HG03457 (cell line): Measurements from ENCODE around the gene HPCAL4.

ENCODE experiments used
- ATAC-seq: cut with Tn5 transposase; IDR thresholded peaks from one replicate; pipeline ENCODE4 v1.9.1; 2021; ENCODE audit warnings: moderate number of reproducible peaks; ENCODE audit not compliant: unreplicated experiment

Gene HPCAL4

DNA sequence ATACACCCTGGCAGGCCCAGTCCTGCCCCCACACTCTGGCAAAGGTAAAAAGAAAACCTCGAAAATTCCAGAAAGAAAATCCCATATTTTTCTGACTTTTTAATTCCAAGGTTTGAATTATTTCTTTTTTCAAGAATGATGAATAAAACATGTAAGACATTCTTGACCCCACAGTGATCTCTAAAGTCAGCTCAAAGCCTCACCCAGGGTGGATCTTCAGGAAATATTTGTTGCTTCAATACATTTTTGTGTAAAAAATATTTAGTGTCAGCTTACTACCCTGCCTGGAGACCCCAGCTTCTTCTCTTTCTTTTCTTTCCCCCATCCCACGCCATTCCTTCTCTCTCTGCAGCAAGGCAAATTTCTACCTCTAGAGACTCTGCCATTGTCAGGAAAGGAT, 12.3 kb downstream of the HPCAL4 start:
- ATAC-seq: no peak

DNA sequence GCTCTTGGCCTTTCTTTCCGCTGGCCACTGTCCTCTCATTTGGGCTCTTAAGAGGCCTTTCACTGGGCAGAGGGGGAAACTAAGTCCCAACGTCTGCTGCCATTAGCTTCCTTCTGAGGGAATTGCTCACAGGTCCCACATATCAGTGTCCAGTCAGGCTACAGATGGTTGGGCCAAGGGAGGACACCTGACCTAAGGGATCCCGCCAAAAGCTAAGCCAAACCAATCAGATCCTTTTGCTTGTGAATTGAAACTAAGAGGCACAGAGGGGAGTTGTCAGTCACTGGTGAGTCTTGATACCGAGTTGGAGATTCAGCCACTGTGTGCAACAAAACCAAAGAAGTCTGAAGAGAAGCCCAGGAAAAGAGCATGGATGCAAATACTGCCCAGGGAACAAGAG, 13.6 kb downstream of the HPCAL4 start:
- no peak for ATAC-seq

DNA sequence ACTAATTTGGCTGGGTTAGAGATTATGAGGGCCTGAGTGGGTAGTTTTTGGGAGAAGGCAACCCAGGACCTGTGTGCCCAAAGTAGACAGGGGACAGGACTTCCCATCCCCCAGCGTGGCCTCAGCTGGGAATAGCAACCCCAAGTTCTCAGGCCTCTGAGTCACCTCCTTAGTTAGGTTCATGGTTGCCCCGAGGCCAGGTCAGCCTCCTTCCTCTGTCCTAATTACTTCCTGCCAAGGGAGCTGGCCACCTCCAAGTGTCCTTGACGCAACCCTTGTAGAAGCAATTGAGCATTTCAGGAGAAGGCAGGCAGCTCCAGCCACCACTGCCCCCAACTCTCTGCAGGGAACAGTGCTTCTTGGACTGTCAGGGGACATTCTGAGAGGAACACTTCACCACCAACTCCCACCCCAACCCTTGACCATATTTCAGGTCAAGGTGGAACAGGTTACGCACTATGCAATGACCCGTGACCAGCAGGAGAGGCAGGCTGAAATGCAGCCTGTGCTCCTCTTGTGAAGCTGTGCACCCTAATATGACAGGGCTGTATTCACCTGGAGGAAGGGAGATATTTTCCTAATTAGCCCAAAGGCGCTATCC, 14.2 kb downstream of the HPCAL4 start:
- ATAC-seq: no peak

DNA sequence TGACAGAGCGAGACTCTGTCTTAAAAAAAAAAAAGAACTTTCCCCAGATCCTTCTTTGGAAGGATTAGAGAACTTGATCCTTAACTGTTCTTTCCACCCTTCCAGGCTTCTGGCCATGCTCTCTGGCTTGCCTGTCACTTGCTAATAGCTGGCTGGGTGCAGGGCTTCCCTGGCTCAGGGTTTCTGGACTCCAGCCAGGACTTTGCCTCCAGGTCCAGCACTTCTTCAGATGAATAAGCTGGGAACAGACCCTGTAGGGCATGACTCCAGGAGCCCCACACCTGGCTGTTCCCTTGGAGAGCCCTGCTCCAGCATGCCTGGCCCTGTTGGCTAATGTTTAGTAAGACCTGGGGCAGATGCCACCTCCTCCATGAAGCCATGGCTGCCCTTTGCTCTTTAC, 16.0 kb downstream of the HPCAL4 start:
- no peak for ATAC-seq

DNA sequence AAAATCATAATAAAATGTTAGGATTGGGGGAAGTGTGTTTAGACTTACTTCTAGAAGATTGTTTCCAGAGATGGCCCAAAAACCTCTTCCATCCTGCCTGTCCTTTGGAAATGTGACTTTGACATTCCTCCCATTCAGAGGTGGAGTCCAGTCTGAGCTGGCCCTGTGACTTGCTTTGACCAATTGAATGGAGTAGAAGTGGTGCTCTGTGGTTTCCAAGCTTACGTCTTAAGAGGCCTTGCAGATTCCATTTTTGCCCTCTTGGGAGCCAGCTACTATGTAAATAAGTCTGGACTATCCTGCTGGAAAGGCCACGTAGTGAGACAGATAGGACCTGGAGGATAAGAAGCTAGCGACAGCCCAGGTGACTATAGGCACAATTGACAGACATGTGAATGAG, 18.0 kb downstream of the HPCAL4 start:
- ATAC-seq: no peak

DNA sequence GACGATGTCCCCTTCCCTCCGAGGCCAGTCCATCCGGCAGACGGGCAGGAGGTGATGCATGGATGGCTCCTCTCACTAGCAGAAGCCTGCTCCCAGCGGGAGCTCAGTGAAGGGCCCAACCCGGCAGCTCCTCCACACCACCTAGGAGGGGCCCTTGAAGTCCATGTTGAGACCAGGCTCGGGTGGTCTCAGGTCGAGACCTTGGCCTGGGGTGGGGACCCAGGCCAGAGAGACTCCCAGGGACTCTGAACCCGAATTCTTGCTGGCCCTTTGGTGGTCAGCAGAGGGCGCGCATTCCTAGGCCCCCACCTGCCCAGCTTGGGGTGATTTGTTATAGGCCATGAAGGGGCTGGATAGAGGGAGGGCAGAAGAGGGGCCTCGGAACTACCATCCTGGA, 18.7 kb downstream of the HPCAL4 start:
- ATAC-seq: no peak

DNA sequence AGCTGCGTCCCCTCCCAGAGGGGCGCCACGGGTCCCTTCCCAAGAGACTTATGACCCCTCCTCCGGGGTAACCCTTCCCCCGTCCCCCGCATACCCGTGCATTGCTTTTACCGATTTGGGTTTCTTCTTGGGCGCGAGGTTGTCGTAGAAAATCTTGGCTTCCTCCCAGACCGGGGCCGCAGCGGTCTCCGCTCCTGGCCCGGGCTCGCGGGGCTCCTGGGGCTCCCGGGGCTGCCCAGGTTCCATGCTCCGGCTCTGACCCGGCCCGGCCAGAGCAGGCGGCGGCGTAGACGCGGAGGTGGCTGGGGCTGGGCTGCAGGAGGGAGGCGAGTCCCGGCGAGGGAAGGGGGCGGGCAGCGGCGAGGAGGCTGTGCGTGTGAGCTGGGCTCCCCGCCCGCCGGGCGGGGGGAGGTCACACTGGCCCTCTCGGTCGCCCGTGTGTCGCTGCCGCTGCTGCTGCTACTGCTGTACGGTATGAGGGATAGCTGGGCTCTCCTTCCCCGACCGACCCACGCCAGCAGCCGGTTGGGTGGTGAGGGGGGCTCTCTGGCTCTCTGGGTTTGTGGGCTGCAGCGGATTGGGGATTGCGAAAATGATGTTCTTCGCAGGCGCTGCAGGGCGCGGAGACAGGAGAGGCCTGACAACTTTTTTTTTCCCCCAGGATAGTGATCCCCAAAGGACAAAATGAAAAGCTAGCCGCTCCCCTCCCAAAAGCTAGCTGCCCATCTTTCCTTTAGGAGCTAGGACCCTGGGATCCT, 19.3 kb downstream of the HPCAL4 start, which contains the start of gene NT5C1A:
Gene NT5C1A, minus strand, starts transcription at position 315 of the 758 bp plus-strand sequence. Its CDS starts 69 bp downstream, at position 246.
- no peak for ATAC-seq

DNA sequence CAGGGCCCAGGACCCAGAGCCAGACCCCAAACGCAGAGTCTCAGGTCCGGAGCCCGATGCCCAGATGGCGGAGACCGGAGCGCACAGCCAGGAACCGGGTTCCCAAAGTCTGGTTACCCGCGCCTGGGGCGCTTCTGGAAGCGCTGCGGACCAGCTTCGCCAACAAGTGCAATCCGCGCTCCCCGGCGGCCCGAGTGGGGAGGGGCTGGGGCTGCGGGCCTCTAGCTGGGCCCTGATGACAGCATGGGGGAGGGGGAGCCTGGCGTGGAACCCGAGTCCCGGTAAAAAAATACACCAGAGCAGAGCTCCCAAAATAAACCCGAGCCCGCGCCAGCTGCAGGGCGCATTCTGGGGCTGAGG, 19.8 kb downstream of the HPCAL4 start:
- no peak for ATAC-seq

DNA sequence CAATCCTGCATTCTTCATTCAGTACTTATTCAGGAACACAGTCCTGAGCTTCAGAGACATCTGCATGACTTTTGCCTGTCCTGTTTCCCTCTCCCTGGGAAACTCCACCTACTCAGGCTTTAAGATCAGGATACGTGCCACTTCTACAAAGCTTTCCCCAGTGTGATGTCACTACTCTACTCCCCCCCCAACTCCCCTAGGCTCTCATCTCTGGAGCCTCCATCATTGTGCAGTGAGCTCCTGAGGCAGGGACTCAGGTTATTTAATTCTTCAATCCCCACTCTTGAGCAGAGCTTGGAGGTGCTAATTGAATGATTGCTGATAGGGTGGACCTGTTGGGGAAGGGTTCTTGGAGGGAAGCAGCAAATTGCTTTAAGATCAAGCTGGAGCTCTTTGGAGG, 20.5 kb downstream of the HPCAL4 start:
- no peak for ATAC-seq

DNA sequence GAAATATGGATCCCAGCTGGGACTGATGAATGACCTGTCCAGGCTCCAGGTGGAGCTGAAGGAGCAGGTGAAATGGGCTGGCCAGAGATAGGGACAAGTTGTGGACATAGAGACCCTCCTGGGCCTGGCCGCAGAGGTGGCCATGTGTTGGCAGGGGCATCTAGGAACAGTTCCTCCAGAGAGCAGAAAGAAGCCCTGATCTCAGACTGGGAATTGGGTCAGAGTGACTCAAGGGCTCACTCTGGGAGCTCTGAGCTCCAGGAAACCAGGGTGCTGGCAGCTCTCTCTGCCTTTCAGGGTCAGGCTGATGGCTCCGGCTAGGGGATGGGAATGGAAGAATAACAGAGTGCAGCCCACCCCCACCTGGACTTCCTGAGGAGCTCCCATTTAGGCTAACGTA, 22.3 kb downstream of the HPCAL4 start:
- ATAC-seq: no peak

DNA sequence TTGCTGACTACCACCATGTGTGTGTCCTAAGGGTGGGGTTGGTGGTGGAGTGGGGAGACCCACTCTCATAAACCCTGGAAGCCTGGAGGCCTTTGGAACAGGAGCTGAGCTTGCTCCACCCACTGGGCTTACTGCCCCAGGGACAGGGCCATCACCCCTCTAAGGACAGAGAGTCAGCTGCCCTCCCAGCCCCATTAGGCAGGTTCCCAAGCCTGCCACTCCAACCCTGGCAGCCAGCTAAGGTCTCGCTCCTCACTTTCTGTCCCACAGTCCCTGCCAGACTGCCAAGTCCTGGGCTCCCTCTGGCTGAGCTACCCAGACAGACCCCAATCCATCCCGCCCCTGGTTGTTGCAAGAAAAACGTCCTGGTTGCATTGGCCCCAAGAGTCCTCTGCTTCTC, 23.1 kb downstream of the HPCAL4 start:
- no peak for ATAC-seq

DNA sequence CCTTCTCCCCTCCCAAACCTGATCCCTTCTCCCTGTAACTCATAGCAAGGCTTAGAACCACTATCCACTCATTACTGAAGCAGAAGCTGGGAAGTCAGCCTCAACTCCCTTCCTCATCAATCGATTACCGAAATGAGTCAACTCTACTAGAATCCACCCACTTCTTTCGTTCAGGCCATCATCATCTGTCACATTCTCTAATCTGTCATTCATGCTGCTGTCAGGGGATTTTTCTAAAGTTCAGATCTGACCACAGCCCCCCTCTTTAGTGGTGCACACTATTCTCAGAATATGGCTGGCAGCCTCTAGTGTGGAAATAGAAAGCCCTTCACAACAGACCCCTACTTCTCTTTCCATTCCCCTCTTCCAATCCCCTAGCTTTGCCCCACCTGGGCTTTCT, 24.5 kb downstream of the HPCAL4 start:
- ATAC-seq: peak; percentile 84

DNA sequence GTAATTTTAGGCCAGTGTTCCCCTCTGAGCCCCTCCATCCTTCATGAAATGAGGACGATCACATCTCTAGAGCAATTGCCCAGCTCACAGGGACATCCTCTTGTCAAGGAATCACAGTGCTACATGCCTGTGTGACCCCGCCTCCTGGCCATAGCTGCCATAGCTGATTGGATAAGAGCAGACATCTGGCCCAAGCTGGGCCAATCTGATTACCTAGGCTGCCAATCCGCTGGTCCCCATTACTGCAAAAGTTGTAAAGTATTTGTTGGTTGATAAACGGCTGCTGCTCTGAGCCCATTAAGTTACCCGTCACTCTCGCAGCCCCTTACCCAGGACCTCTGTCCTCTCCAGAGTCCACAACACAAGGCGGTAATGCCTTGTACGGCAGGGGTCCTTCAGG, 27.7 kb downstream of the HPCAL4 start:
- no peak for ATAC-seq

DNA sequence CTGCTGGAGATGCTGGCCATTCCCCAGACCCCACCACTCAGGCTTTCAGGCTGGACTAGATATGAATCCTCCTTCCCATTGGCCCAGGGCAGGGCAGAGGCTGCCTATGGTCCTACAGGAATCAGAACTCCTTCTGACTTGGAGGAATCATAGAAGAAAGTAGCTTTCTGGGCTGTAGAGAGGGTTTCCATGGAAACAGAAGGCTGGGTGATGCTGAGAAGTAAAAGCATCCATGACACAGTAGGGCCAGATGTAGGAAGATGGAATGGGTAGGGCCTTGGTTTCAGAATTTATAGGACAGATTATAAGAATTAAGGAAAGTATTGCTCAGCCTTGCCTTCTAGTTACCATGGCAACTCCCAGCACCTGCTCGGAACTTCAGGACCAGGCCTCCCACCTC, 28.4 kb downstream of the HPCAL4 start:
- ATAC-seq: no peak

DNA sequence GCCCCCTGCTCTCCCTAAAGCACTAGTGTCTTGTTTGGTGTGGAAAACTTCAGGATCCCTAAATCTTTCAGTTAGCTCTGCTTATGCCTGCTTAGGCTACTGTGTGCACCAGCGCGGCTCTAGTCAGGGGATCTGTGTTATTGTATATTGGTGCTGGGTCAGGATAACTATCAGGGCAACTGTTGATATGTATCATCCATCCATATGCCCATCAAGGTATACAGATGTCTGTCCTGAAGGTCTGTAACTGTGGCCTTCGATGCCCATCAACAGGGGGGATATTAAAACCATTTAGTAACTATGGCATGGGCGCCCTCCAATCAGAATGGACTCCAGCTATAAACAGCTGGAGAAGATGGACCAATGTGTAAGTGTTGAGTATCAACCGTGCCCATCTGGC, 31.7 kb downstream of the HPCAL4 start:
- no peak for ATAC-seq

DNA sequence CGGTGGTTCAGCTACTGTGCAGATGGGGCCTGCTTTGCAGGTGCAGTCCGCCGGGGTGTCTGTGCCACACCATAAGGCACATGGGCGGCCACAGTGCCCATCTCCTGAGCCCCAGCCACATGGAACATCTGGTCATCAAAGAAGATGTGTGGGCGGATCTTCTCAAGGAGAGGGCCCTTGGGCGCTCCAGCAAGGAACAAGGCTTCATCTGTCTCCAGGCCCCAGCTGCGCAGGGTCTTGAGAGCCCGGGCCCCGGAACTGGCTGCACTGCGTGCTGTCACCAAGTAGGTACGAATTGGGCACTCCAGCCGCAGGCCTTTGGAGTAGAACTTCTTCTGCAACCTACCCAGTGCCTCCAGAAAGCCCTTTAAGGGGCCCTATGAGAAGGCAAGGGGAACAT, 32.1 kb downstream of the HPCAL4 start:
- no peak for ATAC-seq

DNA sequence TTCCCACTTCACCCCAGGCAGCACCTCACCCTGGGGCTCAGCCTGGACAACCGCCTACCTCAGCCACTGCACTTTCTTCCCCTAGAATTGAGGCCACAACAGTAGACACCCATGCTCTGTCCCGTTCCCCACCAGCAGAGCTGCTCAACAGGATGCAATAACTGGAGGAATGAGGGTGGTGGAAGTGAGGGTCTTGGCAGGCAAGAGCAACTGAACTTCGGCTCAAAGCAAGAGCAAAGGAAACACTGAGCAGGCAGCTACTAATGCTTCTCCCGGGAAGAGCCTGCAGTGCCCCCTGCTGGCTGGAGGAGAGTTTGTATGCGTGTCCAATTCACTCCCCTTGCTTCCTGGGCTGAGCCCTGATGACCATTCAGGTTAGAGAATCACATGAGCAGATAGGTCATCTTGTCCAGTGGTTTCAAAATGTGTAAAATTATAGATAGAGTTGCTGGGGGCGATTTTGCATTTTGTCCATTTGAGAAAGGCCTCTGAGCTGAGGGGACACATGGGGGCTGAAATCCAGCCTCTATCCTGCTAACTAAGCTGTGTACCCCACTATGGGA, 33.2 kb downstream of the HPCAL4 start:
- ATAC-seq: no peak

DNA sequence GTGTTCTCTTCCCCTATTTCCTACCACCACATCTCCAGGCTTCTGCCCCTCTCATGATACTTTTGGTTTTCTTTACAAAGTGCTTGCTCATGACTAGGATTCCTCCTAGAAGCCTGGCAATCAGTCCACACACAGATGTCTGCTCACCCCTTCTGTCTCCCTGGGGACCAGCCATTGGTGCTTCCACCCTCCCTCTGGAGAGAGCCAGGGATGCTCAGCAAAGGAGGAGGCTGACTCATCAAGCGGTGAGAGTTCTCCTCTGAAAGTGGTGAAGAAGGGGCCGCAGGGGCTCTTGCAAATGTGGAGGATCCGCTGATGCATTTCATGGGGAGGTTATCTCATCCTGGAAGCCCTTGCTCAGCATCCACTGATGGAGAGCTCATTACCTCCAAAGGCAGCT, 33.8 kb downstream of the HPCAL4 start:
- ATAC-seq: no peak

DNA sequence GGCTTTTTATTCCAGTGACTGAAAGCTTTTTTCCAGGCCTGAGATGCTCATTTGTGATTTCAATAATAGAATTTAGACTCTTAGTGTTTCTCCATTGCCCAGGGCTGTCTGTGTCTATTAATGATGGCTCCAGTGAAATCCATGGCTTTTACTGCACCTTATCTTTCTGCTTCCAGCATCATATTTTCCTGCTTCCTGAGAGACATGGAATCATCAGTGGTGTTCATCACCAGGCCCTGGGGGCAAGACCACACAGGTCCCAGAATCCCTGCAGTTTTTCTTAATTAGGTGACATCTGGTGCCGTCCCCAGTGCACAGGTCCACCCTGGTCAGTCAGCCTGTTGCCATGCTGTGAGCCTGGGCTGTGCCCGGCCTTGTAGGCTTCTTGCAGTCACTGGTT, 34.8 kb downstream of the HPCAL4 start:
- no peak for ATAC-seq

DNA sequence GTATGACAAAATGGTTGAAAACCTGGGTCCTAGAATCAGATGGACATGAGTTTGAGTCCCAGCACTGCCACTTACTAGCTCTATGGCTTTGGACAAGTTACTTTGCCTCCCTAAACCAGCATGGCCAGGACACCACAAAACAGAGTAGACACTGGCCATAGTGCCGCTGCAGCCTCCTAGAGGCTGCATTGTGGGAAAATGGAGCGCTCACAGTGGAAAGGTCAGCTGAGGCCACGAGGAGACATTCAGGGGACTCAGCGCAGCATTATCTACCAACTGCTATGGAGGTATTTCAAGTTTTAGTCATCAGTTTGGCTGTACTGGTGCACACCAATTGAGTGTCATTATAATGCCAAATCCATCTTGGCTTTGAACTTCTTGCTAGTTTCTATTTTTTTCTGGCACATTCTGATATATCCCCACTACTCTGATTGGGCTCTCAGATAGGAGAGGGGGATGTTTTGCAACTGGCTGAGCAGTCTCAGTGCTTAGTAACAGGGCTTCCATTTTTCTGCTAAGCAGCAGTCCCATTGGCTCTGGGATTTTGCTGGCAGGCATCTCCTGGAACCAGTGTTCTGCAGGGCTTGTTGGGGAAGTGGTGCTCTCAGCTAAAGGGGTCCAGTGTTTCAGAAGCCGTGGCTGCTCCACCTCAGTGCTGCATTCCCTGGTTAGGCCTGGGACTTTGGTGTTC, 35.5 kb downstream of the HPCAL4 start:
- ATAC-seq: no peak

DNA sequence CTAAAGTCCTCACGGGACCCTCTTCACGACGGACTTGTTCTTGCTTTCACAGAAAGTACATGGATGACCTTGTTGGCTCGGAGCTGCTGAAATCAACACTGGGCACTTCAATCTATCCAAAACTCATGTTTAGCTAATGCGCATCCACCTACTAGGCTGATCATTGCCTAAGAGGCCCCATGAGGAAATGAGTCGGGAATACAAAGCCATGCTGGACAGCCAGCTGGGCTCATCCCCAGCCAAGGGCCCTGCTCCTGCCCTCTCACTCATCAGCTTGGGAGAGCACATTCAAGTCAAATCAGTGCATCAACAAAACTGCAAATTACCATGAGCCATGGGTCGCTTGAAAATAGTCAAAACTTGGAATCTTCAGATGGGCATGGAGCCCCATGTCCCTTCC, 36.9 kb downstream of the HPCAL4 start:
- no peak for ATAC-seq

DNA sequence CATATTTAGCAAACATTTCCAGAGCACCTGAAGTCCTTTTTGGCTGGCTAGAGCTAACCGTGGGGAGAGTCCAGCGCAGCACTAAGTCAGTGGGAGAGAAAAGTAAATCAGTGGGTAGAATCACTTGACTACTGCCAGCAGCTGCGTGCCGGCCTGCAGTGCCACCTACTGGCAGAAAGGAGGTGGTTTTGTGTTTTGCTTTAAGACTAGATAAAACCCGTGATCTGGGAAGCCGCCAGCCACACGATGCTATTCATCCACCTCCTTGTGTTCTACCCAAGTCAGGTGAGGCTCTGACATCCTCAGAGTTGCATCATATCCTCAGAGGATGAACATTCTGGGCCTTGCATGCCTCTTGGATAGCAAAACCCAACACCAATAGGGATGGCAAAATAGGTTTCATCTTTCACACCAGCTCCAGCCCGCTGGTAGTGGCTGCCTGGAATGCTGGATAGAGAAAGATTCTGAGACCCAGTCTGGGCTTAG, 37.6 kb downstream of the HPCAL4 start:
- ATAC-seq: no peak
